A549 treated with DMSO at 1 μM for 4 hours (cell line): ENCODE data around the gene TBC1D24. TPM values are rescaled to one million over a fixed set of nuclear protein-coding genes. Genes with fewer than 3 reads are reported as not detected.

Experiments
- total RNA-seq: library from RNA; stranded (reverse); fragments of 200-300 nt; extraction: Qiagen RNA extraction; gene quantifications from 5 replicates; pipeline ENCODE4 v1.2.3, GENCODE V29; 2022; ENCODE audit warnings: low read depth

The TBC1D24 gene
- total RNA-seq = 6.5 to 8.8 TPM (median 8.4 TPM) in 5 replicates

GRCh38 chr16:2474877-2475412 is at the start of gene TBC1D24:
Gene TBC1D24 (plus strand): TSS chr16:2475127. CDS start chr16:2496149, 21,022 bp downstream.

GRCh38 chr16:2429034-2429770 is 45.7 kb upstream of the TBC1D24 start, which contains the start of gene CCNF:
Gene CCNF (plus strand): TSS chr16:2429447. CDS start chr16:2429482, 35 bp downstream.

GRCh38 chr16:2459647-2460390 is 15.1 kb upstream of the TBC1D24 start, which contains the start of gene TEDC2:
Gene TEDC2 (plus strand): TSS chr16:2460109. CDS start chr16:2460145, 36 bp downstream.

DNA sequence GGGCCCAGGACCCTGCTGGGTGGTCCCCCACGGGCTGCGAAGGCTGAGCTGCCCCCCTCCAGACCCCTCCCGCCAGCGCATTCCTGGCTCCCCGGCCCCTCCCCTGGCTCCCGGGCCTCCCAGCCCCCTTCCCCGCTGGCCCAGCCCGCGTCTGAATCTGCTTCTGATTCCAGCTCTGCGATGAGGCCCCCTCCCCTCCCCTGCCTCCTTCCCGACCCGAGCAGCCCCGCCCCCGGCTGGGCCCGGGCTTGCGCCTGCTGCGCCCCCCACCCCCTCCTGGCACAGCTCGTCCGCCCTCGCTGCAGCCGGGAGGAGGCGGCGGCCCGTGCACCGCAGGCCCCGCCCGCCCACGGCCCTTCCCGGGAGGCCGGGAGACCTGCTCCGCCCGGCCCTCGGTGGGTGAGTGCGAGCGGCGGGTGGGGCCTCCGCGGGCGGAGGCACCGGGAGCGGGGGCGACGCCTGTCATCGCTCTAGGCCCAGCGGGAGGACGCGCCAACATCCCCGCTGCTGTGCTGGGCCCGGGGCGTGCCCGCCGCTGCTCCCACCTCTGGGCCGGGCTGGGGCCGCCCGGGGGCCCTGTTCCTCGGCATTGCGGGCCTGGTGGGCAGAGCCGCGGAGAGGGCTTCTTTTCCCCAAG is 3.8 kb upstream of the TBC1D24 start, which contains the start of gene NTN3:
Gene NTN3, plus strand, starts transcription at position 282 of the 637 bp plus-strand sequence. CDS start 405 bp downstream, outside the sequence.

GRCh38 chr16:2513405-2514332 is 38.7 kb downstream of the TBC1D24 start, which contains the start of gene ATP6V0C:
Gene ATP6V0C (plus strand): TSS chr16:2513952. CDS start chr16:2514104, 152 bp downstream.

GRCh38 chr16:2520097-2520783 is 45.3 kb downstream of the TBC1D24 start, which contains the start of gene AMDHD2:
Gene AMDHD2 (plus strand): TSS chr16:2520371. CDS start chr16:2520459, 88 bp downstream.

DNA sequence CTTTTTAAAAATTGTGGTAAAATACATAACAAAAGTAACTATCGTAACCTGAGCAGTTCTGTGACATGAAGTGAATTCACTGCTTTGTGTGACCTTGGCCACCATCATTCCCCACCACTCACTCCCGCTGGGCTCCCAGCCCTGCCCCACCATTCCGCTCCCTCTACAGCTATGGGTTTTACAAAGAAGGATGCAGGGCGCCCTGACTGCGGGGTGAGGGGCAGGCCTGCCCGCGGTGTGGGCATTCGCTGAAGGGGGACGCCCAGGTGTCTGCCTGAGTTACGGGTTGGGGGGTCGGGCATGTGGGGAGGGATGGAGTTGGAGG is 56.4 kb downstream of the TBC1D24 start, which contains the start of gene CEMP1:
Gene CEMP1, minus strand, starts transcription at position 38 of the 325 bp plus-strand sequence. CDS start 335 bp downstream, outside the sequence.

GRCh38 chr16:2537451-2538379 is 62.8 kb downstream of the TBC1D24 start, which contains the start of gene PDPK1:
Gene PDPK1 (plus strand): TSS chr16:2538021. CDS start chr16:2538113, 92 bp downstream.

Other genes with a start within 250 kb of the TBC1D24 start
- 0.63 to 1.3 TPM (median 1.2 TPM) in 5 replicates for gene DNASE1L2, start 238.7 kb upstream of the TBC1D24 start, total RNA-seq
- gene ECI1, start 223.5 kb upstream of the TBC1D24 start, total RNA-seq = 42.5 to 84.9 TPM (median 76.3 TPM) in 5 replicates
- gene RNPS1, start 207.0 kb upstream of the TBC1D24 start, total RNA-seq = 254 to 293 TPM (median 274 TPM) in 5 replicates
- gene ABCA3, start 134.4 kb upstream of the TBC1D24 start, total RNA-seq = 15.3 to 19.5 TPM (median 17.5 TPM) in 5 replicates
- 22.1 to 27.6 TPM (median 23.0 TPM) in 5 replicates for gene CCNF, start 45.7 kb upstream of the TBC1D24 start, total RNA-seq
- gene TEDC2, start 15.0 kb upstream of the TBC1D24 start, total RNA-seq = 16.3 to 25.4 TPM (median 22.3 TPM) in 5 replicates
- 0.03 TPM in 1 of 5 replicates, not detected in the others for gene NTN3, start 3.8 kb upstream of the TBC1D24 start, total RNA-seq
- gene ATP6V0C, start 38.8 kb downstream of the TBC1D24 start, total RNA-seq = 133 to 281 TPM (median 229 TPM) in 5 replicates
- 14.6 to 31.9 TPM (median 22.0 TPM) in 5 replicates for gene AMDHD2, start 45.2 kb downstream of the TBC1D24 start, total RNA-seq
- 0.06 to 0.07 TPM in 2 of 5 replicates, not detected in the others for gene CEMP1, start 56.3 kb downstream of the TBC1D24 start, total RNA-seq
- gene PDPK1, start 62.9 kb downstream of the TBC1D24 start, total RNA-seq = 21.4 to 26.5 TPM (median 22.5 TPM) in 5 replicates
- gene KCTD5, start 207.4 kb downstream of the TBC1D24 start, total RNA-seq = 39.5 to 47.1 TPM (median 42.9 TPM) in 5 replicates
- gene PRSS27, start 245.1 kb downstream of the TBC1D24 start, total RNA-seq = 1.00 to 1.2 TPM (median 1.1 TPM) in 5 replicates